Stomach (tissue), 9 donors: ENCODE measurements around the gene RNF141. TPM values are rescaled to one million over a fixed set of nuclear protein-coding genes. Genes with fewer than 3 reads are reported as not detected.

ENCODE experiments used
- DNase-seq, 2 donors: peaks; one replicate each; pipeline versions ENCODE4 v3.0.0 to v3.0.0-alpha.2; 2013 to 2019
- H3K27ac ChIP-seq, 5 donors: fragments of 200-600 bp in 4 of 5; sonication (generic) in 4 of 5; one replicate each; pipeline ENCODE4 v1.5.1; 2013 to 2019; ENCODE audit warnings: mild to moderate bottlenecking in 1 of 5, moderate library complexity in 1 of 5
- H3K27me3 ChIP-seq, 3 donors: fragments of 200-600 bp; sonication (generic); one replicate each; pipeline ENCODE4 v1.5.1; 2017 to 2019; ENCODE audit warnings: mixed run types in 1 of 3
- H3K36me3 ChIP-seq, 4 donors: fragments of 200-600 bp; sonication (generic); 1 replicate in 3 of 4; 2 replicates in 1 of 4; pipeline ENCODE4 v1.5.1; 2016 to 2019
- H3K4me1 ChIP-seq, 4 donors: fragments of 200-600 bp; sonication (generic); one replicate each; pipeline ENCODE4 v1.5.1; 2016 to 2019
- H3K4me3 ChIP-seq, 4 donors: fragments of 200-600 bp; sonication (generic) in 3 of 4; one replicate each; pipeline ENCODE4 v1.5.1; 2016 to 2019; ENCODE audit warnings: mild to moderate bottlenecking in 1 of 4
- H3K9me3 ChIP-seq, 4 donors: fragments of 200-600 bp; sonication (generic); one replicate each; pipeline ENCODE4 v1.5.1; 2016 to 2019
- EP300 ChIP-seq: sonication (generic); formaldehyde crosslinking; IDR thresholded peaks from one replicate; pipeline ENCODE4 v1.6.1; 2017; ENCODE audit warnings: antibody characterized with exemption
- POLR2A ChIP-seq, 4 donors: fragments of 450-650 bp; IDR thresholded peaks; one replicate each; pipeline ENCODE4 v1.6.1; 2016; ENCODE audit warnings: antibody characterized with exemption in 4 of 4, control low read depth in 2 of 4, mild to moderate bottlenecking in 1 of 4, moderate library complexity in 1 of 4
- POLR2AphosphoS5 ChIP-seq, 3 donors: sonication (generic); formaldehyde crosslinking; IDR thresholded peaks; one replicate each; pipeline ENCODE4 v1.6.1; 2016; ENCODE audit warnings: antibody characterized with exemption in 3 of 3
- WGBS, 5 donors: extraction: QIAGEN DNeasy Blood & Tissue Kit in 3 of 5; methylation state at CpG; one replicate each; pipeline versions ENCODE4 v1.1.5 to v1.1.7; 2013 to 2018; 5-methylcytosine and 5-hydroxymethylcytosine counted together
- intact Hi-C: fragments of 100-400 bp; cut with DNase I; formaldehyde crosslinking; loops from one replicate; pipeline ENCODE4 v1.15.1; 2023; ENCODE audit warnings: low total_unique reads
- polyA plus RNA-seq, 3 donors: library from polyadenylated mRNA; stranded (reverse); fragments of 200-250 nt; gene quantifications; one replicate each; pipeline ENCODE4 v1.2.3, GENCODE V29; 2013
- total RNA-seq, 5 donors: library from RNA; depleted of rRNA; stranded (reverse); fragments of >200 nt; gene quantifications; one replicate each; pipeline versions ENCODE4 v1.1.0 to v1.2.3, GENCODE V29; 2014 to 2016
- TF ChIP-seq, protein P1 (sequence below), 7 experiments: fragments of 450-650 bp in 4 of 7; fragments of 200-600 bp in 3 of 7; sonication (generic) in 3 of 7; IDR thresholded peaks; one replicate each; pipeline ENCODE4 v1.5.1; 2016 to 2019; ENCODE audit warnings: antibody characterized with exemption in 7 of 7, control low read depth in 2 of 7, mild to moderate bottlenecking in 1 of 7
- donor health status: healthy with polysubstance abuse.
- donor health status: Bipolar disorder and iron deficiency.
- donor health status: healthy.

Gene RNF141
- total and polyA plus RNA-seq, 8 donors, result 6.4 to 71.2 (median 19.1) TPM

GRCh38 chr11:10502770-10503169, 38.2 kb downstream of the RNF141 start:
- WGBS, 5 donors, result 84 to 94% (median 90%) methylated on average over 3 of the region's 3 CpGs
- Histone ChIP-seq H3K27ac (peak overlapping the region in 2 of 5 donors; percentile 67), H3K36me3 (peaks cover 6 to 79% (median 74%) of the 10 kb centered on the region in 4 donors), H3K4me3 (no peak overlapping the region), H3K4me1 (peaks cover 0 to 6% (median 0%) of the 10 kb centered on the region in 4 donors), H3K9me3 (no peaks in the 10 kb centered on the region), H3K27me3 (no peaks in the 10 kb centered on the region)
- intact Hi-C loops, result no loop called here
- DNase-seq, result no peak
- no peak for TF ChIP-seq POLR2AphosphoS5 (IDR thresholded peaks at IDR 0.05)
- TF ChIP-seq POLR2A (IDR thresholded peaks at IDR 0.05), result no peak
- TF ChIP-seq EP300, result no peak
- TF ChIP-seq, protein P1, sequence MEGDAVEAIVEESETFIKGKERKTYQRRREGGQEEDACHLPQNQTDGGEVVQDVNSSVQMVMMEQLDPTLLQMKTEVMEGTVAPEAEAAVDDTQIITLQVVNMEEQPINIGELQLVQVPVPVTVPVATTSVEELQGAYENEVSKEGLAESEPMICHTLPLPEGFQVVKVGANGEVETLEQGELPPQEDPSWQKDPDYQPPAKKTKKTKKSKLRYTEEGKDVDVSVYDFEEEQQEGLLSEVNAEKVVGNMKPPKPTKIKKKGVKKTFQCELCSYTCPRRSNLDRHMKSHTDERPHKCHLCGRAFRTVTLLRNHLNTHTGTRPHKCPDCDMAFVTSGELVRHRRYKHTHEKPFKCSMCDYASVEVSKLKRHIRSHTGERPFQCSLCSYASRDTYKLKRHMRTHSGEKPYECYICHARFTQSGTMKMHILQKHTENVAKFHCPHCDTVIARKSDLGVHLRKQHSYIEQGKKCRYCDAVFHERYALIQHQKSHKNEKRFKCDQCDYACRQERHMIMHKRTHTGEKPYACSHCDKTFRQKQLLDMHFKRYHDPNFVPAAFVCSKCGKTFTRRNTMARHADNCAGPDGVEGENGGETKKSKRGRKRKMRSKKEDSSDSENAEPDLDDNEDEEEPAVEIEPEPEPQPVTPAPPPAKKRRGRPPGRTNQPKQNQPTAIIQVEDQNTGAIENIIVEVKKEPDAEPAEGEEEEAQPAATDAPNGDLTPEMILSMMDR (IDR thresholded peaks at IDR 0.05), result no peak

DNA sequence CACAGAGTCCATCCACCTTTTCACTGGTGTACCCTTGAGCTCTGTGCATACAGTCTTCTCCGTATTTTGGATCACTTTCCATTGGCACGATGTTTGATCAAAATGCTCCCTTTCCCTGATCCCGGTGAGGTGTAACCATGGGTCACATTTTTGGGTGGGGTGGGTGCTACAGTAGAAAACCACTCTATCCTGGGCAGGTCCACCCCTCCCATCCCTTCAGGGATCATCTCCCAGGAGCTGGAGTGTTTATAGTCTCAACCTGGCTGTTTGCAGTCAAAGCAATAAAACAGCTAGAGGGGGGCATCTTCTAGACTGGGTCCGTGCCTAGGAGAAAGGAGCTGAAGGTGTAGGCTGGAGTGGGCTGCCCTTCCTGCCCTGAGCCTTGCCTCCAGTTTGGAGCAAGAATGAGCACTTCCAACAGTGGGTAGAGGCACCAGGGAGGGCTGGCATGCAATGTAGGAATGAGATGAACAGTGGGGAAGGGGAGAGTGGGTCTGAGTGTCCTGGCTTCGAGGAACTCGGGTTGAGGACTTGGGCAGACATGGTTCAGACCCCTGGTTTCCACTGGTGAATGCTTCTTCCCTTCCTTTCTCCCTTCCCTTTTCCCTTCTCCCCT, 38.8 kb downstream of the RNF141 start:
- H3K4me3 ChIP-seq, result no peak overlapping the region
- WGBS, 5 donors, result 93 to 95% (median 94%) methylated on average over 6 of the region's 6 CpGs
- H3K4me1 ChIP-seq, result peaks cover 0 to 6% (median 0%) of the 10 kb centered on the region in 4 donors
- DNase-seq, result no peak
- peak overlapping the region in 2 of 5 donors; percentile 67 for H3K27ac ChIP-seq
- no peaks in the 10 kb centered on the region for H3K27me3 ChIP-seq
- H3K9me3 ChIP-seq, result no peaks in the 10 kb centered on the region
- H3K36me3 ChIP-seq, result peaks cover 10 to 85% (median 79%) of the 10 kb centered on the region in 4 donors
- no peak for TF ChIP-seq POLR2A (IDR thresholded peaks at IDR 0.05)
- no peak for TF ChIP-seq EP300
- TF ChIP-seq, protein P1 (IDR thresholded peaks at IDR 0.05), result no peak
- no peak for TF ChIP-seq POLR2AphosphoS5 (IDR thresholded peaks at IDR 0.05)
- intact Hi-C loops, result no loop called here

DNA sequence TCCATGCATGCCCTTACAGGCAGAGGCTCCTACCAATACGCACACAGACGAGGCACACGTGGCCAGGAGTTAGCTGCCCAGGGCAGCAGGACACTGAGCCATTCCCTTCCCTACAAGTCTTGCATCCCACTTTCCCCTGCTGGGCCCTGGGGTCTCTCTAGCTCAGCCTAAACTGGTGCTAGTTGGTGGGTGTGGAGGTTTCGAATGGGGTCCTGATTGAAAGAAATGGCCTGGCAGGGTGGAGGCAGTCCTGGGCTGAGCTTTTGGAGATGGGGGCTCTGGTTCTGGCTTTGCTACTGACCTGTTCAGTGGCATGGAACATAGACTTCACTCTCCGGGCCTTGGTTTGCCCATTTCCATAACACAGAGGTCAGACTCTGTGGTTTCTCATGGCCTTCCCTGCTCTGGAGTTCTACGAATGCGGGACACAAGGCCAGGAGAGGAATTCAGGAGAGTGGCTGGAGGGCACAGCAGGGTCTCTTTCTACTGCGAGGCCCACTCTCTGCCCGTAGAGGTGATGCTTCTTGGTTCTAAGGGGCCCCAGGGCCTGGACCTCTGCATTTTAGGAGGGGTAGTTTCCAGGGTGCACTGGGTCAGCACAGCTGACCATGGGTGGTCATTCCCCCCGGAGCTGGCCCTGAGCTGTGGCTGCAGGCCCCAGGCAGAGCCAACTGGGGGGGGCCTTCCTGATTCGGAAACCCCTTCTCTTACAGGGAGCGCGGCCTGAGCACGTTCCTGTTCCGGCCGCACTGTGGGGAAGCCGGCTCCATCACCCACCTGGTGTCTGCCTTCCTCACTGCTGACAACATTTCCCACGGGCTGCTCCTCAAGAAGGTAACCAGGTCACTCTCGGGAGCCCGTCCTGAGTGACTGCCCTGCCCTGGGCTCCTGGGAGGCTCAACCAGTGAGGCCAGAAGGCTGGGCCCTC, 40.0 kb downstream of the RNF141 start:
- no peak for TF ChIP-seq EP300
- DNase-seq, result no peak
- peaks cover 4 to 94% (median 86%) of the 10 kb centered on the region in 4 donors for H3K36me3 ChIP-seq
- H3K27me3 ChIP-seq, result no peaks in the 10 kb centered on the region
- 89 to 96% (median 92%) methylated on average over 13 to 20 of the region's 20 CpGs for WGBS, 5 donors
- H3K27ac ChIP-seq, result no peak overlapping the region
- intact Hi-C loops, result no loop called here
- peaks cover 0 to 6% (median 0%) of the 10 kb centered on the region in 4 donors for H3K4me1 ChIP-seq
- H3K9me3 ChIP-seq, result no peaks in the 10 kb centered on the region
- H3K4me3 ChIP-seq, result no peak overlapping the region

- Histone ChIP-seq H3K4me3 (no peak overlapping the region), H3K36me3 (peaks cover 12 to 94% (median 88%) of the 10 kb centered on the region in 4 donors), H3K27ac (no peak overlapping the region), H3K27me3 (no peaks in the 10 kb centered on the region), H3K9me3 (no peaks in the 10 kb centered on the region), H3K4me1 (peaks cover 0 to 6% (median 0%) of the 10 kb centered on the region in 4 donors)
- WGBS, 5 donors, result 82 to 95% (median 94%) methylated on average over 15 of the region's 15 CpGs
- no peak for TF ChIP-seq EP300
- no peak for TF ChIP-seq POLR2A (IDR thresholded peaks at IDR 0.05)
- no peak for TF ChIP-seq POLR2AphosphoS5 (IDR thresholded peaks at IDR 0.05)
- TF ChIP-seq, protein P1 (IDR thresholded peaks at IDR 0.05), result no peak
- DNase-seq, result no peak
- intact Hi-C loops, result no loop called here
Observed at GRCh38 chr11:10499874-10500601, 40.9 kb downstream of the RNF141 start.
